Activated CD4-positive, alpha-beta T cell treated with anti-CD3 and anti-CD28 coated beads, Interleukin-2, Interleukin-4, amounts not matched to agents 100 ng/mL and 50 ng/mL, durations not matched to agents 16 hours and 8 hours (primary cell): ENCODE data around the gene ARFRP1.

Experiments
- DNase-seq: peaks from one replicate; pipeline ENCODE4 v3.0.0-alpha.2; 2020; ENCODE audit warnings: low spot score

ARFRP1 gene

DNA sequence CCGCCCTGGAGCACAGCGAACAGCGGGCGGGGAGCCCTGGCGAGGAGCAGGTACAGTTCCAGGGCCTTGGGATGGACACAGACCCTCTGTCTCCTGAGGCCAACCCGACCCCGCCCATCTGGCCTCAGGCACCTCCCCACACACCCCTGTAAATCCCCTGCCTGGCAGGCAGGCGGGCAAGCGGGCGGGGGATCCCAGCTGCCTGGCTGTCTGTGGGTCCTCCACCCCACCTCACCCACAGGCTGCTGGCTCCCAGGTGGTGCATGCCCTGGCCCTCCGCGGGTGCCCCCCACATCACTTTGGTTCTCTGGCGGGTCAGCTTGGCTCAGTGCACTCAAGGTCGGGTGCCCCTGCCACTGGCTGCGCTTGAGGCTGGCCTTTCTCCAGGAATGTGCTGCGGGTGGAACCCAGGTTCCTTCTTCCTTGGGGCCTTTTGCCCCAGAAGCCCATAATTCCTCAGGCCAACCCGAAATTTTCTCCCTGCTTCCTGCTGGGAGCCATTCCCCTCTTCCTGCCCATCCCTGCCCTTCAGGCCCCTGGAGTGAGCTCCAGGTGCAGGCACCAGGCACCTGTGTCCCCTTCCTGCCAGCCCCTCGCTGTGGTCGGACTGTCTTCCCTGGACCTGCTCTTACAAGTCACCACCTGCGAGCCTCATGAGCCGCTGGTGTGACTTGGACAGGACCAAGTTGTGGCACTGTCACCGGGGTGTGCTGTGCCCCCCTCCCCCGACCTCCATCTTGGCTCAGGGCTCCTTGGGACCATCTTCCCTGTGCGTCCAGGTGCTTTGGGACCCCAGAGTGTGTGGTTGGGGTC, 16.7 kb downstream of the ARFRP1 start:
- no peak for DNase-seq

DNA sequence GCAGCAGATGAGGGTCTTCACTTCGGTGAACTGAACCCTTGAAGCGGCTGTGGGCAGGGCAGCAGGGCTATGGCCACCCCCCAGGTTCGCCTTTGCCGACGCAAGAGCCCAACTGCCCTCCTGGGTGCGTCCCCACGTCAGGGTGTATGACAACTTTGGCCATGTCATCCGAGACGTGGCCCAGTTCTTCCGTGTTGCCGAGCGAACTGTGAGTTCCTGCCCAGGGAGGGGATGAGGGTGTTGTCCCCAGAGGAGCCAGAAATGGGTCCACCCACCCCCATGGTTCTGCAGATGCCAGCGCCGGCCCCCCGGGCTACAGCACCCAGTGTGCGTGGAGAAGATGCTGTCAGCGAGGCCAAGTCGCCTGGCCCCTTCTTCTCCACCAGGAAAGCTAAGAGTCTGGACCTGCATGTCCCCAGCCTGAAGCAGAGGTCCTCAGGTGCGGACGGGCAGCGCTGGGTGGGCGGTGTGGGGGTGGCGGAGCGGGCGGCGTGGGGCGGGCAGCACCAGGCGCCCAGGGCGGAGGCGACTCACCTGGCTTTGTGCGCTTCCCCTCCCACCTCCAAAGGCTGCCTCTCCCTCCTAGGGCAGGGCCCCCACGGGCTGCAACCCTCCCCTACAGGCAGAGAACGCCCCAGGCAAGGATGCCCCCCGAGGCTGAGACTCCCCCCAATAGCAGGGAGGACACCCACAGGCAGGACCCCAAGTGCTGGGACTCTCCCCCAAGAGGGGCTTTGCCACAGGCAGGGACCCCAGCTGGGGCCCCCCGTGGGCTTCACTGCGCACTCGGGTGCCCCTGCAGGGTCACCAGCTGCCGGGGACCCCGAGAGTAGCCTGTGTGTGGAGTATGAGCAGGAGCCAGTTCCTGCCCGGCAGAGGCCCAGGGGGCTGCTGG, 17.5 kb downstream of the ARFRP1 start:
- DNase-seq: no peak

DNA sequence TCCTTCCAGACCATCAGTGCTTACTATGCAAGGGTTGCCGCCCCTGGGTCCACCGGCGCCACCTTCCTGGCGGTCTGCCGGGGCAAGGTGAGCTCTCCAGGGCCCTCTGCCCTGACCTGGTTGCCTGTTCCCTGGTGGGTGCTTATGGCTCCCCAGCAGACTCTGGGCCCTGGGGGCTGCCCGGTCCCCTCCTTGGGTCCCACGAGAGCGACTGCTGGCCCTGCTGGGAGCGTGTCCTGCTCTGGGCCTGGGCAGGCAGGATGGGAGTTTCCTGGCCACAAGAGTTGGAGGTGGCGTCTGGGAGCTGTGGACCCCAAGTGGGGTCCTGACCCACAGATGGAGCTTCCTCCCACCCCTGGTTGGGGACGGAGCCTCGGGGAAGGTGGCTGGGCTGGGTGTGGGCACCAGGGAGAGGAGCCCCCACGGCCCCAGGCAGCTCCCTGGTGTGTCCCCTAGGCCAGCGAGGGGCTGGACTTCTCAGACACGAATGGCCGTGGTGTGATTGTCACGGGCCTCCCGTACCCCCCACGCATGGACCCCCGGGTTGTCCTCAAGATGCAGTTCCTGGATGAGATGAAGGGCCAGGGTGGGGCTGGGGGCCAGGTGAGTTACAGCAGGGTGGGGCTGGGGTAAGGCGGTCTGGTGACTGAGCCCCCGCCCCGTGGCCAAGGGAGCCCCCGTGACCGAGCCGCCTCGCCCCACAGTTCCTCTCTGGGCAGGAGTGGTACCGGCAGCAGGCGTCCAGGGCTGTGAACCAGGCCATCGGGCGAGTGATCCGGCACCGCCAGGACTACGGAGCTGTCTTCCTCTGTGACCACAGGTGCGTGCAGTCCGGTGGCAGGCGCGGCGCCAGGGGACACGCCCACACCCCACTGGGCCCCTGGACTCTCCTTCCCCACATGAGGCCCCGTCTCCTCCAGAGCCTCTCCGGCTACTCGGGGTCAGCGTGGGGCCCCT, 18.5 kb downstream of the ARFRP1 start:
- DNase-seq: no peak

DNA sequence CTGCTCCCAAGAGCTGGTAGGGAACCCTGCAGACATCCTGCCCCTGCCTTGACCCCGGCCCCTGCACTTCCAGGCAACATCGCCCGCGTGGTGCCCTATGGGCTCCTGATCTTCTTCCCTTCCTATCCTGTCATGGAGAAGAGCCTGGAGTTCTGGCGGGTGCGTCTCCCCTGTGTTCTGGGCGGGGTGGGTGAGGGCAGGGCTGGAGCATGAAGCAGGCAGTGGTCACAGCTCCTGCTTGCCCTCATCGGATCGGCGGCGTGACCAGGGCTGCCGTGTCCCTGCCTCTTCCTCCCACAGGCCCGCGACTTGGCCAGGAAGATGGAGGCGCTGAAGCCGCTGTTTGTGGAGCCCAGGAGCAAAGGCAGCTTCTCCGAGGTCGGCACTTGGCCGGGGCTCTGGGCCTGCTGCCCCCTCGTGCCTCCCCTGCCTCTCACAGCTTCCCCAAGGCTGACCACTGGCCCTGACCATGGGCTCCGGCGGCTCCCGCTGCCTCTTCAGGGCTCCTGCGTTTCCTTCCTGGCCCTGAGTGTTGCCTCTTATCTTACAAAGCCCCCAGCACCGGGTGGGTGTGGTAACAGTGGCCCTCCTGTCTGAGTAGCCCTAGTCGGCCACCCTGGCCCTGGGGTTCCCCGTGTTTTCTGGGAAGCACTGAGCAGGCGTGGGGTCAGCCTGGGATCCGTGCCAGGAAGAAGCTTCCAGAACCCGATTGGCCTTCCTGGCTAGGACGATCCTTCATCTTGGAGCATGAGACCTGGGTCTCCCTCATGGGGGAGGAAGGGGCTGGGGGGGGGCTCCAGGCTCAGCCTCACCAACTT, 19.3 kb downstream of the ARFRP1 start:
- no peak for DNase-seq

DNA sequence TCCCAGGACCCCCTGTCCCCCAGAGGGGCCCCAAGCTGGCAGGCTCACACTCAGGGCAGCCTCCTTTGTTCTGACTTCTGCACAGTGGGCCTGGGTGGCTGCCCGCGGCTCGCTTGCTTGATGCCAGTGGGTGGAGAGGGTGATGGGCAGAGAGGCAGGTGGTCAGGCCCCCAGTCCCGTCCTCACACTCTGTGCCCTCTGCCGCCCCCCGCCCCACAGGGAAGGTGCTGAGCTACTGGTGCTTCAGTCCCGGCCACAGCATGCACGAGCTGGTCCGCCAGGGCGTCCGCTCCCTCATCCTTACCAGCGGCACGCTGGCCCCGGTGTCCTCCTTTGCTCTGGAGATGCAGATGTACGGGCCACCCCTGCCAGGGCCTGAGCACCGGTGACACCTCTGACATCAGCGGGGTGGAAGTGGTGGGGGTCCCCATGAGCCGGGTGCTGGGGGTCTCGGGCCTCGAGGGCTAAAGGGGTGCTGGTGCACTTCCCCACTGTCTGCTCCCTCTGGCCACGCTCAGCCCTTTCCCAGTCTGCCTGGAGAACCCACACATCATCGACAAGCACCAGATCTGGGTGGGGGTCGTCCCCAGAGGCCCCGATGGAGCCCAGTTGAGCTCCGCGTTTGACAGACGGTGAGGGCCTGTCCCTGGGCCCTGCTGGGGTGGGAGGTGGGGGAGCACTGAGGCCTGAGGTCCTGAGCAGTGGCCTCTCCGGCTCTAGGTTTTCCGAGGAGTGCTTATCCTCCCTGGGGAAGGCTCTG, 20.2 kb downstream of the ARFRP1 start:
- no peak for DNase-seq

DNA sequence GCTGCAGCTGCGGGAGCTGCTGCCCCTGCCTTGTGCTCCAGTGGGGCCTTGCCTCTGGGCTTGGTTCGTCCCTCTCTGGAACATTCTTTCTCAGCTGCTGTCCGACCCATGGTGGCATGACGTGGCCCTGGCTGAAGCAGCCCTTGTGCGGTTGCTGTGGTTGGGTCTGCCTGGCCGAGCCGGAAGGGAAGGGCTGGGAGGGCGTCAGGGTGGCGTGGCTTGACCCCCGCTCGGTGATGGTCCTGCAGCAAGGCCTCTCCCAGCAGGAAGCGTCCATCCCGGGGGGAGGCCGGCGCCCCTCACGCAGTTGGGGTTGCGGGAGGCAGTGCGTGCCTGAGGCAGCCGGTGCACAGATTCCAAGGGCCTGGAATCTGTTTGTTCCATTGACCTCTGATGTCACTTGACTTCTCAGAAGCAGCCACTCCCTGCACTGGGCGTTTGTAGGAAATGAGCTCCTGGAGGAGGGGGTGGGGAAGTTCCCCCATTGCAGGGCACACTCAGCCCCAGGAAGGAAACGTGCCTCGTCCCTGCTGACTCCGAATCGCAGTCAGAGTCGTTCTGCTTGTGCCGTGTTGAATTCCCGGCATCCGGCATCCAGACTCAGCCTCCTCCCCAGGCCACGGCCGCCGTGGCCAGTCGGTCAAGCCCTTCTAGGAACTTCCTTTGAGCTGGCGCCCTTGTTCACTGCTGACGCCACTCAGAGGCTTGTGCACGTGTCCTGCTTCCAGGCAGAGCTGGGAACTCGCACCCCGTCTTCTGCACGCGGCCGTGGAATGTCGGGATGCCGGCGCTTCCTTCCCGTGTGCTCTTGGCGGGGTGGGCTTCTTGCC, 21.1 kb downstream of the ARFRP1 start:
- DNase-seq: no peak

DNA sequence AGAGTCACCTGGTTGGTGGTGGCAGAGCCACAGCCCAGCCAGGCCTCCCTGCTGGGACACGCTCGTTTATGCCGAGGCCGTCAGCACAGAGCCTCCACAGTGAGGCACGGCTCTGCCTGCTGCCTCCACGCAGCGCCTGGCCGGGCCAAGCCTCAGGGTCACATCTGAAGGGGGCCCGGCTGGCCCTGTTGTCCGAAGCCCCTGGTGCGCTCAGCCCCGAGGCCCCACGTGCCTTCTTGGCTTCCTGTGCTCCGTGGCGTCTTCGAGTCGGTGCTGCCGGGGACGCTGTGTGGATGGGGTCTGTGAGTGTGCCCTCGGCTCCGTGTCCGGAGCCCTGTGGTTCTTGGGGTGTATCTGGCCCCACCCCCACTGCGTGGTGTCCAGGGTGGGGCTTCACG, 21.7 kb downstream of the ARFRP1 start:
- DNase-seq: no peak

DNA sequence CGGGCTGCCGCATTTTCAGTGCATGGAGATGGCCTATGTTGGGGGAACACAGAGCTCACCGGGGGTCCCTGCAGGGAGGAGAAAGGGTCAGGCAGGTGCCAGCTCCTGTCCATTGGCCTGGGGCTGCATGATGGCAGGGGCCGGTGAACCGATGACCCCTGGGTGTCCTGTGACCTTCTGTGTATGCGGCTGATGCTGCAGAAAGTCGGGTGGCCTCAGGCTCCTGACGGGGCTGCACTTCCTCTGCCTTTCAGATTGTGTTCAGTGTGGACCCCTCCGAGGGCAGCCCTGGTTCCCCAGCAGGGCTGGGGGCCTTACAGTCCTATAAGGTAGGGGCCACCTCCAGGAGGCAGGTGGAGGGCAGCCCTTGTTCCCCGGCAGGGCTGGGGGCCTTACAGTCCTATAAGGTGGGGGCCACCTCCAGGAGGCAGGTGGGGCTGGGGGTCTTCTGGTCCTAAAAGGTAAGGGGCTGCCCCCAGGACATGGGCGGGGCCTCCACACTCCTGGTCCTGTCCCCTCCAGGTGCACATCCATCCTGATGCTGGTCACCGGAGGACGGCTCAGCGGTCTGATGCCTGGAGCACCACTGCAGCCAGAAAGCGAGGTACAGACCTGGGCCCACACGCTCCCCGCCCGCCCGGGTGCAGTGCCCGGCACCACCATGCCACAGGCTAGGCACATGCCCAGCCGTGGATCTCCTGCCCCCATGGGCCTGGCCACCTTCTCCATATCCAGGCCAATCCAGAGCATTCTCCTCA, 22.3 kb downstream of the ARFRP1 start:
- no peak for DNase-seq

DNA sequence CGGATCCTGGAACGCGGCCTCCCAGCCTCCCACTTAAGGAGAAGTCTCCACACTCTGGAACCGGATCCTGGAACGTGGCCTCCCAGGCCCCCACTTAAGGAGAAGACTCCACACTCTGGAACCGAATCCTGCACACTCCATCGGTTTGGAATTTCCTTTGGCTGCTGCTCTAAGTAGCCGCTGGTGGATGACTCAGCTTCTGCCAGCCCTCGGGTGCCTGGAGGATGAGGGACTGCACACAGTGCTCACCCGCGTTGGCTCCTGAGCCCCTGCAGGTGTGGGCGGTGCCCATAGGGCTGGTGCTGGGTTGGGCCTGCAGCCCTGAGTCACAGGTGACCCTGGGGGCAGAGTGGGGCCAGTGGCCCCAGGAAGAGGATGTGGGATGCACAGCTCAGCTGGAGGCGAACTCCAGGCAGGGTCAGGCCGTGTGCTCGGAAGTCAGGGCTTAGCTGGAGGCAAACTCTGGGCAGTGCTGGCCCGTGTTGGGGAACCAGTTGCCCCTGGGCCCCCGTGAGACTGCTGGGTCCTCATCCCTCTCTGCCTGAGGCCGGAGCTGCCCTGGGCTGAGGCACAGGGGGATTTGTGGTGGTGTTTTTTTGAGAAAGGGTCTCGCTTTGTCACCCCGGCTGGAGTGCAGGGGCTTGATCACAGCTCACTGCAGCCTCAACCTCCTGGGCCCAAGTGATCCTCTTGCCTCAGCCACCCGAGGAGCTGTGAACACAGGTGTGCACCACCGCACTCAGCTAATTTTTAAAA, 25.2 kb downstream of the ARFRP1 start:
- no peak for DNase-seq

DNA sequence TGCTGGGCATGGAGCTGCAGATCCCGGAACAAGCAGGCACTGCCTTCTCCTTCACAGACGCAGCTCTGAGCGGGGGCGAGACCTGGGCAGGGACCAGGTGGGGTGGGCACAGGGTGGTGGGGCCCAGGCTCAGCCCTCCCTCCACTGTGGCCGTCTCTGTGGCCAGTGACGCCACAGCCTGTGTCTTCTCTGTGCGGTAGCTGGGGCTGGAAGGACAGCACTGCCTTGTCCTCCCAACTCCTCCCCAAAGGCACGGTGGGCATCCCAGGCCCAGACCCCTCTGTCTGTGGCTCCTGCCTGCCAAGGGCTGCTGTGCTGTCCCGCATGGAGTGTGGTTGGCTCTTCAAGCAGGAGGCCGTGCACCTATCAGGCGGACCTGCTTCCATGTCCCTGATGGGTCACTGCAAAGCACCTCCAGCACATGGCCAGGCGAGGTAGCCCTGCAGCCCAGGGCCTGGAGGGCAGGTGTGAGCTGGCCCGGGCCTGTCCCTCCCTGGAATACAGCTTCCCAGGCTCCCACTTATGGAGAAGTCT, 26.1 kb downstream of the ARFRP1 start:
- DNase-seq: no peak

DNA sequence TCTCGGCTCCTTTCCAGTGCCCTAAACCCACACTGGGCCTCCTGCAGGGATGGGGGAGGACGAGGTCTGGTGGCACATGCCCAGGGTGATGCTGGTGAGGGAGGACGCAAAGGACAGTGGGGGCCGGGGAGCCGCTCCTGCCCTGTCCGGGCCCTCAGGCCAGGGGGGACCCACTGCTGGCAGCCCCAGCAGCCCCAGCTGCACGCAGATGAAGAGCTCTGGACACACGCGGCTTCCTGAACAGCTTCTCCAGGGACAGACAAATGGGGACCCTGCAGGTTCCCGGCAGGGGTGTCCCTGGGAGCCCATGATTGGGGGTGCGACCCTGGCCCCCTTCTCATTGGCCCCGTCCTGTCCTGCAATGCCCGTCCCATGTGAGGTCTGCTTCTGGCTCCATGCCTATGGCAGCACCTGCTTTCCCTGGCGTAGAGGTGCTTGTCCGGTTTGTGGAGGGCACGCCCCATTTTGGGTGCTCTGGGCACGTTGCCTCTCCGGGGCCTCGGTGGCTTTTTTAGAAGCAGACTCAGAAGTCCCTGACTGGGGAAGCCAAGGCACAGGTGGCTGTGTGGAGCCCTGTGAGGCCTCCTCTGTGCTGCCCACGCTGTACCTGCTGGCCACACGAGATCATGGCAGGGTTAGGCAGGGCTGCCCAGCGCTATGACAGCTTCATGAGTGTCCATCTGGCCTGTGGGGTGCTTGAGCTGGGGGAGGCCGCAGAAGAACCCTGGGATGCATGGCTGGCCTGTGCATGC, 26.7 kb downstream of the ARFRP1 start:
- no peak for DNase-seq

DNA sequence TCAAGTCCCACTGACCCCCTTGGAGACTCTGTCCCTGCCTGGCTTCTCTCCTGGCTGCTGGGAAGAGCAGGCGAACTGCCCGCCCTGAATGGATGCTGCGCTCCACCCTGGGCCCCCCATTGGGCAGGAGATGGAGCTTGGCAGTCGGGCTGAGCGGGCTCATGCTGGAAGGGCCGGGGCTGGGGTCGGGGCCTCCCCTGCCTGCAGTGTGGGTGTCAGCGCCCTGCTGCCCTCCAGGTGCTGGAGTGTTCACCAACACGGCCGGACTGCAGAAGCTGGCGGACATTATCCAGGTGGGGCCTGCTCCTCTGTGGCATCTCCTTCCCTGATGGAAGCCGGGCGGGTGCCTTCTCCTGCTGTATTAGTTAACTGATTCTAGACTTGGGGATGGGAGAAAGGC, 27.3 kb downstream of the ARFRP1 start:
- no peak for DNase-seq

DNA sequence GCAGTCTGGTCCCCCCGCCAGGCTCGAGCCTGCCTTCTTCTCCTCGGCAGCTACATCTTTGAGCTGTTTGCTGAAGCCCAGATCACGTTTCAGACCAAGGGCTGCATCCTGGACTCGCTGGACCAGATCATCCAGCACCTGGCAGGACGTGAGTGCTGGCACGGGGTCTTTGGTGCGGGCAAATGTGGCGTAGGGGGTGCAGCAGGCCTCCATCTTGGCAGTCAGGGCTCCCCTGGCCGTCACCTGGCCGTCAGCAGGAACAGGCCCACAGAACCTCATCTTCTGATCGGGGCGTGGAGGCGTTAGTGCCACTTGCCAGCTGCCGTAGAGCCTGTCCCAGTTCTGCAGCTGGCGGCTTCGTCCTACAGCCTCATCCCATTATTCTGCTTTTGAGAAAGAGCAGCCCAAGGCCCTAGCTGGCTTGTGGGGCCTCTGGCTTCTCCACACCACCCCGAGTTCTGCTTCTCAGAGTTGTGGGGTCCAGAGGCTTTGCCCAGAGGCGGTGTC, 27.9 kb downstream of the ARFRP1 start:
- DNase-seq: no peak

DNA sequence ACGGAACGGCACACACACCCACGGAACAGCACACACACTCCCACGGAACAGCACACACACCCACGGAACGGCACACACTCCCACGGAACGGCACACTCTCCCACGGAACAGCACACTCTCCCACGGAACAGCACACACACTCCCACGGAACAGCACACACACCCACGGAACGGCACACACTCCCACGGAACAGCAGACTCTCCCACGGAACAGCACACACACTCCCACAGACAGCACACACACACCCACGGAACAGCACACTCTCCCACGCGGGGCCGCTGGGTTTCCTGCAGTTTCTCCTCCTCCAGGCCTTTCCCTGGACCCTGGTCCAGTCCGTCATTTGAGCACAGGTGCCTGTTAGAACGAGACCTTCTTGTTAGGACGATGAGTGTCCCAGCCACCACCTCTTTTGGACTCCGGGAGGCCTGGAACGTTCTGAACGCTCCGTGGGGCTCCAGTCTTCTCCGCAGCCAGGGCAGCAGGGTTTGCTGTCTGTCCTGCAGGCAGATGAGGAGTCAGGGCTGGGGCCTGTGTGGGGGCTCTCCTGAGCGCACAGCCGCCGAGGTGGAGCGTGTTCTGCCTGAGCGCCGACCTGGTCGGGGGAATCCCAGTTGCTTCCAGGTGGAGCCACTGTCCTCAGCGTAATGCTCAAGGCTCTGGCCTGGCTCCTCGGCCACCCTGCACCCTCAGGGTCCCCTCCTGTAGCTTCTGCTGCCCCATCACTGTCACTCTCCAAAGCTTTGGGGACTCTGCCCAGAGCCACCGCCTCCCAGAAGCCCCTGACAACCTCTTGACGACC, 28.9 kb downstream of the ARFRP1 start:
- DNase-seq: no peak

DNA sequence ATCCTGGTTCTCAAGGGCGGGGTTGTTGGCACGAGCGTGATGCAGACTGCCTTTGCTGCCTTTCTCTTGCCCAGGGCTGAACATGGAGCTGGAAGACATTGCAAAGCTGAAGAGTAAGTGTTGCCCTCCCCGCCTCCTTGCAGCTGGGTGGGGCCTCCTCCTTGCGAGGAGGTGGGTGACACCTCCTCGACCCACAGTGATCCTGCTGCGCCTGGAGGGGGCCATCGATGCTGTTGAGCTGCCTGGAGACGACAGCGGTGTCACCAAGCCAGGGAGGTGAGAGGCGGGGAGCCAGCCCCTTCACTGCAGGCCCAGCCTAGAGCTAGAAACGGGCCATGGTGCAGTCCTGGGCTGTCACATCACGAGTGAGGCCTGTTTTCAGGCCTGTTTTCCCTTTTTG, 29.7 kb downstream of the ARFRP1 start:
- no peak for DNase-seq
